Measurements from ENCODE around the gene MYO3B. TPM values are rescaled to one million over a fixed set of nuclear protein-coding genes. Genes with fewer than 3 reads are reported as not detected.

Gene MYO3B
- total RNA-seq, 2 experiments from 2014 or later, result not detected

- no TSS peak for BruUV-seq (replicated peaks)
- no peak overlapping the region for H3K4me3 ChIP-seq (ENCODE audit: low read depth, low read length, poor library complexity, severe bottlenecking)
- H4K20me1 ChIP-seq (ENCODE audit: insufficient read depth, low read length), result no peaks in the 10 kb centered on the region
- no peak overlapping the region for H3K4me2 ChIP-seq (ENCODE audit: low read length)
- POLR2A ChIA-PET, result no interaction called here
- intact Hi-C loops (cut with micrococcal nuclease; ENCODE audit: unreplicated experiment), result no loop called here
- no peak for DNase-seq (ENCODE audit: low spot score)
- CTCF ChIA-PET (ENCODE audit: unreplicated experiment), result no interaction called here
- H2AFZ ChIP-seq (ENCODE audit: low read length), result no peak overlapping the region
- no peak for TF ChIP-seq CTCF (conservative IDR thresholded peaks at IDR 0.05; ENCODE audit: low read length)
- TF ChIP-seq EZH2phosphoT487 (IDR thresholded peaks at IDR 0.05; ENCODE audit: borderline replicate concordance, low read depth, low read length), result no peak
- H3K36me3 ChIP-seq (ENCODE audit: insufficient read depth, low read length), result no peaks in the 10 kb centered on the region
- no peaks in the 10 kb centered on the region for H3K79me2 ChIP-seq (ENCODE audit: insufficient read depth, low read depth, low read length)
- no peaks in the 10 kb centered on the region for H3K9me2 ChIP-seq (ENCODE audit: insufficient read depth, low read length)
- H3K9me3 ChIP-seq (ENCODE audit: low read length), result no peaks in the 10 kb centered on the region
- H3K27ac ChIP-seq (ENCODE audit: low read depth, low read length, poor library complexity, severe bottlenecking), result no peak overlapping the region
- H3K4me1 ChIP-seq (ENCODE audit: insufficient read depth, low read length, poor library complexity, severe bottlenecking), result no peaks in the 10 kb centered on the region
Observed at GRCh38 chr2:170204298-170204951, 26.5 kb downstream of the MYO3B start.

- H3K4me3 ChIP-seq (ENCODE audit: low read depth, low read length, poor library complexity, severe bottlenecking), result no peak overlapping the region
- intact Hi-C loops (cut with micrococcal nuclease; ENCODE audit: unreplicated experiment), result no loop called here
- no peak overlapping the region for H3K4me2 ChIP-seq (ENCODE audit: low read length)
- CTCF ChIA-PET (ENCODE audit: unreplicated experiment), result no interaction called here
- no peaks in the 10 kb centered on the region for H3K9me2 ChIP-seq (ENCODE audit: insufficient read depth, low read length)
- no TSS peak for BruUV-seq (replicated peaks)
- H2AFZ ChIP-seq (ENCODE audit: low read length), result no peak overlapping the region
- no peaks in the 10 kb centered on the region for H3K36me3 ChIP-seq (ENCODE audit: insufficient read depth, low read length)
- H3K79me2 ChIP-seq (ENCODE audit: insufficient read depth, low read depth, low read length), result no peaks in the 10 kb centered on the region
- H4K20me1 ChIP-seq (ENCODE audit: insufficient read depth, low read length), result no peaks in the 10 kb centered on the region
- no peaks in the 10 kb centered on the region for H3K4me1 ChIP-seq (ENCODE audit: insufficient read depth, low read length, poor library complexity, severe bottlenecking)
- DNase-seq (ENCODE audit: low spot score), result no peak
- TF ChIP-seq EZH2phosphoT487 (IDR thresholded peaks at IDR 0.05; ENCODE audit: borderline replicate concordance, low read depth, low read length), result no peak
- POLR2A ChIA-PET, result no interaction called here
- no peak overlapping the region for H3K27ac ChIP-seq (ENCODE audit: low read depth, low read length, poor library complexity, severe bottlenecking)
- H3K9me3 ChIP-seq (ENCODE audit: low read length), result no peaks in the 10 kb centered on the region
Observed at GRCh38 chr2:170206246-170206645, 28.3 kb downstream of the MYO3B start.

GRCh38 chr2:170206805-170207407 lies 29.0 kb downstream of the MYO3B start:
- no peaks in the 10 kb centered on the region for H3K79me2 ChIP-seq (ENCODE audit: insufficient read depth, low read depth, low read length)
- ChIA-PET CTCF (ENCODE audit: unreplicated experiment) (no interaction called here), POLR2A (no interaction called here)
- H3K9me2 ChIP-seq (ENCODE audit: insufficient read depth, low read length), result no peaks in the 10 kb centered on the region
- no peaks in the 10 kb centered on the region for H3K4me1 ChIP-seq (ENCODE audit: insufficient read depth, low read length, poor library complexity, severe bottlenecking)
- no peaks in the 10 kb centered on the region for H4K20me1 ChIP-seq (ENCODE audit: insufficient read depth, low read length)
- no TSS peak for BruUV-seq (replicated peaks)
- H3K4me2 ChIP-seq (ENCODE audit: low read length), result no peak overlapping the region
- no peak overlapping the region for H2AFZ ChIP-seq (ENCODE audit: low read length)
- no peak overlapping the region for H3K27ac ChIP-seq (ENCODE audit: low read depth, low read length, poor library complexity, severe bottlenecking)
- no peaks in the 10 kb centered on the region for H3K9me3 ChIP-seq (ENCODE audit: low read length)
- H3K4me3 ChIP-seq (ENCODE audit: low read depth, low read length, poor library complexity, severe bottlenecking), result no peak overlapping the region
- intact Hi-C loops (cut with micrococcal nuclease; ENCODE audit: unreplicated experiment), result no loop called here
- DNase-seq (ENCODE audit: low spot score), result no peak
- no peaks in the 10 kb centered on the region for H3K36me3 ChIP-seq (ENCODE audit: insufficient read depth, low read length)
- TF ChIP-seq CTCF (conservative IDR thresholded peaks at IDR 0.05; ENCODE audit: low read length) (no peak), EZH2phosphoT487 (IDR thresholded peaks at IDR 0.05; ENCODE audit: borderline replicate concordance, low read depth, low read length) (no peak)
